ENCODE measurements around the gene PLK2.
A peak's percentile ranks its signal among the peaks of the same experiment; 100 is the strongest.

Gene PLK2

GRCh38 chr5:58481066-58481676 is 21.3 kb upstream of the PLK2 start:
- DNase-seq (ENCODE audit: low read depth in 2 of 2) = no peak

- DNase-seq (ENCODE audit: low read depth in 2 of 2) = no peak
Measured at GRCh38 chr5:58477760-58478376, 18.0 kb upstream of the PLK2 start.

GRCh38 chr5:58475404-58475803 is 15.5 kb upstream of the PLK2 start:
- no peak for DNase-seq (ENCODE audit: low read depth in 2 of 2)

- DNase-seq (ENCODE audit: low read depth in 2 of 2) = no peak
Measured at GRCh38 chr5:58469896-58470295, 10.0 kb upstream of the PLK2 start.

GRCh38 chr5:58466939-58467338 is 7.1 kb upstream of the PLK2 start:
- DNase-seq (ENCODE audit: low read depth in 2 of 2) = peak in 1 of 2 donors; percentile 3

- DNase-seq (ENCODE audit: low read depth in 2 of 2) = no peak
Measured at GRCh38 chr5:58462623-58463230, 2.8 kb upstream of the PLK2 start.

GRCh38 chr5:58462154-58462553 is 2.3 kb upstream of the PLK2 start:
- no peak for DNase-seq (ENCODE audit: low read depth in 2 of 2)

- DNase-seq (ENCODE audit: low read depth in 2 of 2) = peak; percentile 74 to 81
Measured at GRCh38 chr5:58460732-58461286, 923 bp upstream of the PLK2 start.

GRCh38 chr5:58459146-58460001 is 512 bp downstream of the PLK2 start:
- no peak for DNase-seq (ENCODE audit: low read depth in 2 of 2)

- no peak for DNase-seq (ENCODE audit: low read depth in 2 of 2)
Measured at GRCh38 chr5:58458743-58459145, 1.1 kb downstream of the PLK2 start.

- DNase-seq (ENCODE audit: low read depth in 2 of 2) = no peak
Measured at GRCh38 chr5:58458141-58458742, 1.6 kb downstream of the PLK2 start.

- DNase-seq (ENCODE audit: low read depth in 2 of 2) = no peak
Measured at GRCh38 chr5:58457050-58457449, 2.8 kb downstream of the PLK2 start.

- DNase-seq (ENCODE audit: low read depth in 2 of 2) = no peak
Measured at GRCh38 chr5:58456486-58456885, 3.4 kb downstream of the PLK2 start.

GRCh38 chr5:58456026-58456425 is 3.9 kb downstream of the PLK2 start:
- no peak for DNase-seq (ENCODE audit: low read depth in 2 of 2)

- DNase-seq (ENCODE audit: low read depth in 2 of 2) = no peak
Measured at GRCh38 chr5:58455480-58455879, 4.4 kb downstream of the PLK2 start.

GRCh38 chr5:58455066-58455465 is 4.8 kb downstream of the PLK2 start:
- DNase-seq (ENCODE audit: low read depth in 2 of 2) = no peak

GRCh38 chr5:58454025-58454424 is 5.9 kb downstream of the PLK2 start:
- DNase-seq (ENCODE audit: low read depth in 2 of 2) = no peak

- no peak for DNase-seq (ENCODE audit: low read depth in 2 of 2)
Measured at GRCh38 chr5:58453306-58453705, 6.6 kb downstream of the PLK2 start.

GRCh38 chr5:58452566-58453258 is 7.2 kb downstream of the PLK2 start:
- DNase-seq (ENCODE audit: low read depth in 2 of 2) = no peak

- DNase-seq (ENCODE audit: low read depth in 2 of 2) = no peak
Measured at GRCh38 chr5:58451732-58452565, 7.9 kb downstream of the PLK2 start.
